HG02840 (cell line): ENCODE measurements around the gene MICU2.

Experiments
- ATAC-seq: cut with Tn5 transposase; IDR thresholded peaks from one replicate; pipeline ENCODE4 v1.9.1; 2021; ENCODE audit warnings: mild to moderate bottlenecking, moderate library complexity, moderate number of reproducible peaks; ENCODE audit not compliant: unreplicated experiment, low FRiP score

Gene MICU2

GRCh38 chr13:21548577-21548976 lies 55.4 kb downstream of the MICU2 start:
- no peak for ATAC-seq

GRCh38 chr13:21546372-21546771 lies 57.6 kb downstream of the MICU2 start:
- ATAC-seq: no peak

- ATAC-seq: no peak
Measured at GRCh38 chr13:21544515-21544914, 59.5 kb downstream of the MICU2 start.

DNA sequence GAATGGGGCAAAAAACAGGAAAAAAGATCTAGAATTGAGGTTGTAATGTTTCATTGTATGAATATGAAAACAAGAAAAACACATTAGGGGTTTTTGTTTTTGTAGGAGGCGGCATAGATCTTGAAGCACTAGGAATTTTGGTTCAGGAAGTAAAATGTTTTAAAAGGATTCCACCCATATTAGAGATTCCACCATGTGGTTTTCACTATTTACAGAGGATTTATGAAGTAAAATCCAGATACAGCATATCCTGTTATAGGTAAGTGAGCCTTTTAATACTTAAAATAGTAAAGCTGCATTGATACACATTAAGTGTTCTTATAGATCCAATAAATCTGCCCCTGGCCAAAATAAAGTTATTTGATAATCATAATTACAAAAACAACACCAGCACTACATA lies 61.4 kb downstream of the MICU2 start:
- no peak for ATAC-seq

GRCh38 chr13:21541980-21542379 lies 62.0 kb downstream of the MICU2 start:
- ATAC-seq: no peak

- ATAC-seq: no peak
Measured at GRCh38 chr13:21541271-21541670, 62.7 kb downstream of the MICU2 start.

DNA sequence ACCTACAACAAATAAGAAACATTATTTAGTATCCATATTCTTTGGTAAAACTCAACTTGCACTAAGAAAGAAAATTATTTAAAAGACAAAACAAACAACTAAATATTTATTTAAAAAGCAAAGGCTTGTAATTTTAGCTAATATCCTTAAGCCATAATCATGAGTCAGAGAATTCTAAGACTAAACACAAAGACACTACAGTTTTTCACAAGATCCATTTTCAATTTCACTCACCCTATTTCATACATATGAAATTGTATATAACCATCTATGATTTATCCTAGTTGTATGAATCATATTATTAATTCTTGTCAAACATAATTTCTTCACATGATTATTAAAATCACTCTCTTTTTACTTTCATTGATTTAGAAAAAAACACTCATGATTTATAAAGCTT lies 64.3 kb downstream of the MICU2 start:
- ATAC-seq: no peak

- no peak for ATAC-seq
Measured at GRCh38 chr13:21538753-21539152, 65.2 kb downstream of the MICU2 start.

GRCh38 chr13:21538280-21538679 lies 65.7 kb downstream of the MICU2 start:
- ATAC-seq: no peak

- ATAC-seq: no peak
Measured at GRCh38 chr13:21537105-21537504, 66.9 kb downstream of the MICU2 start.

GRCh38 chr13:21534760-21535159 lies 69.2 kb downstream of the MICU2 start:
- ATAC-seq: no peak

GRCh38 chr13:21531455-21531854 lies 72.5 kb downstream of the MICU2 start:
- ATAC-seq: no peak

- ATAC-seq: no peak
Measured at GRCh38 chr13:21530656-21531055, 73.3 kb downstream of the MICU2 start.

GRCh38 chr13:21529146-21529893 lies 74.7 kb downstream of the MICU2 start:
- ATAC-seq: no peak

DNA sequence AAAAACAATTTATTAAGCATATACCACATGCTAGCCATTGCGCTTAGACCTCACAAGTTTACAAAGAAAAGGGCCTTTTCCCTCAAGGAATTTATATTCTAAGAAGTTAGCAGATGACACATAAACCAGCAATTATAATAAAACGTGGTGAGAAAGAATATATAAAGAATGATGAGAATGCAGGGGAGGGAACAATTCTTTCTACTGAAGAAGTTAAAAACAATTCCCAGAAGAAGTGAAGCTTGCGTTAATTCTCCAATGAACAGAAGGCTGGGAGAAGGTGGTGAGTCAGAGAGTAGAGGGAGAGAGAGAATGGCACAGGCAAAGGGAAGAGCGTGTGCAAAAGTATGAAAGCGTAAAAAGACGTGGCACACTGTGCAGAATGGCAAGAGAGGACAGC lies 75.4 kb downstream of the MICU2 start:
- no peak for ATAC-seq

DNA sequence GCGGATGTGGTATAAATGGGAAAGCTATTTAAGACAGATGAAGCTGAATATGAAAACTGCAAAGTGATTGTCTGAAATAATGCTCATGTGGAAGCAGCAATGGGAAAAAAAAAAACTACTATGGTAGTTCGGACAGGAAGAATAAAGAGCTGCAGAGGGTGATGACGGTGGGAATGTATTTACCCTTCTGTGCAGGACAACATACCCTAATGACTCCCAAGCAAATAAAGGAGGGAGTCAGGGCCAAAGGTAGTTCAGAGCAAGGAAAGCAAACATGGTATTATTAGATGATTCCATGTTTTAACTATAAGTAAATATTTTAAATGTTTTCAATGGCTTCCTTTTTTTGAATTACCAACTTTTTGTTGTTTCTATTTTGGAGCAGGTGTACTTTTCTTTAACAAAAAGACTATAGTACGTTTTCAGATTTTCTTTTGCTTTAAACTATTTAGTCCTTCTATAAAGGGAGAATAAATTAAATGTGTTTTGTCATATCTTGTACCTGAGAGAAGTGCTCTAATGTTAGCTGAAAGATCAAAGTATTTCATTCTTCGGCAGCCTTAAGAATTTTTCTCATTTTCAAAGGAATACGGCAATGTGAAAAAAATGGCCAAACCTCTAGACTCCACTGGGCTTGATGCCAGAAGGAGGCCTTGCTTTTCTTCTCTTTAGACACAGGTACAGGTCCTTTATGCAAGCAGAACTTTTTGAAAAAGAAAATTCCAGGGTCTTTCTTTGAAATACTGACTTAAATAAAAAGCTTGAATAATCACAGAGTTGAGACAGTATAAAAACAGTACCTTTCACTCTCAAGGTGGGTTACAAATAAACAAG lies 77.0 kb downstream of the MICU2 start:
- ATAC-seq: no peak

DNA sequence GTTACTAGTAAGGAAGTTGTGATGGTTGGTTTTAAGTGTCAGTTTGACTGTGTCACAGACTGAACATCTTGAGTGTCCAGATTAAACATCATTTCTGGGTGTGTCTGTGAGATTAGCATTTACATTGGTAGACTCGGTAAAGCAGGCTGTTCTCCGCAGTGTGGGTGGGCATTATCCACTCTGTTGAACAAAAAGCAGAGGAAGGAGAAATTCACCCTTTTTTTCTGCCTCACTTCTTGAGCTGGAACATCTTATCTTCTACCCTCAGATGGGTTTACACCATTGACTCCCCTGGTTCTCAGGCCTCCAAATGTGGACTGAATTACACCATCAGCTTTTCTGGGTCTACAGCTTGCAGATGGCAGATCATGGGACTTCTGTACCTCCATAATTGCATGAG lies 81.1 kb downstream of the MICU2 start:
- no peak for ATAC-seq

DNA sequence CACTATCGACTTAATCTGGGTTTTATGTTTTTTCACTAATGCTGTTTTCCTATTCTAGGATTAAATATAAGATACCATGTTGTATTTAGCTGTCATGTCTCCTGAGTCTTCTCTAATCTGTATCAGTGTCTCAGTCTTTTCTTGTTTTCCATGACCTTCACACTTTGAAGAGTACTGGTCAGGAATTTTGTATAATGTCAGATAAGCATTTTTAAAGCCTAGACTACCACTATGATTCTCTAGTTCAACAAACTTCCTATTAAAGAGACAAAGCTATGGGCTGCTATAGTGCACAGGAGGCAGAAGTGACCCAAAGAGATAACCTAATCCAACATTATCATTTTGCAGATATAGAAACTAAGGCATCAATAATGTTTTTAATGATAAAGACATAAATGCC lies 81.8 kb downstream of the MICU2 start:
- no peak for ATAC-seq

- ATAC-seq: no peak
Measured at GRCh38 chr13:21518617-21519144, 85.3 kb downstream of the MICU2 start.

DNA sequence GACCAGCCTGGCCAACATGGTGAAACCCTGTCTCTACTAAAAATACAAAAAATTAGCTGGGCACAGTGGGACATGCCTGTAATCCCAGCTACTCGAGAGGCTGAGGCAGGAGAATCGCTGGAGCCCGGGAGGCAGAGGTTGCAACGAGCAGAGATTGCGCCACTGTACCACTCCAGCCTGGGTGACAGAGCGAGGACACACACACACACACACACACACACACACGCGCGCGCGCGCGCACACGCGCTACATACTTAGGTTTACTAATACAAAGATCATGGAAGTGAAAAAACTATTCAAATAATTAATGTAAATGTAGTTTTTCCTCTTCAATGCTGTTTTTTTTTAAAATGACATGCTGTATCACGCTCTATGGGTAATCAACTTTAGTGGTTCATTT lies 86.4 kb downstream of the MICU2 start:
- no peak for ATAC-seq

DNA sequence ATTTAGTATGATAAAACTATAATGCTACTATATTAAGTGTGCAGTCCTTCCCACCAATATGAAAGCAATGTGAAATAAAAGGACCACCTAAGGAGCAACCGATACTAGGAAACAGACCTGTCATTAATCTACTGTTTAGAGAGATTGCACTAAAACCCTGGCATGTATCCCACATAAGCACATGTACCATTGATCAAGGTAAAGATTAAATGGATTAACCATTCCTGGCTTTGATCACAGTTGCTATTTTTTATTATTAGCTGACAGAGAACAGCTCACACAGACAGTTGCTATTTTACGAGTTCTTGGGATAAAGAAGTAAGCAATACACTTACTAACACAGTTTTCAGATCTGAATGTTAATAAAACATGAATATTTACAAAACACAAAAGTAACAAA lies 87.2 kb downstream of the MICU2 start:
- no peak for ATAC-seq

GRCh38 chr13:21511849-21512248 lies 92.1 kb downstream of the MICU2 start:
- no peak for ATAC-seq
